HEK293 (cell line): Measurements from ENCODE around the gene N4BP2L2.

Experiments
- ATF2 ChIP-seq: fragments of 450-650 bp; formaldehyde crosslinking; IDR thresholded peaks from 2 replicates; pipeline ENCODE4 v1.5.1; 2016; ENCODE audit warnings: missing biosample characterization, missing genetic modification characterization, low read depth
- BCL6B ChIP-seq: fragments of 450-650 bp; formaldehyde crosslinking; IDR thresholded peaks from 2 replicates; pipeline ENCODE4 v1.5.1; 2017; ENCODE audit warnings: missing biosample characterization, missing genetic modification characterization
- FEZF1 ChIP-seq: fragments of 450-650 bp; formaldehyde crosslinking; IDR thresholded peaks from 2 replicates; pipeline ENCODE4 v1.5.1; 2016; ENCODE audit warnings: missing biosample characterization, missing genetic modification characterization
- GLIS2 ChIP-seq: fragments of 450-650 bp; formaldehyde crosslinking; IDR thresholded peaks from 2 replicates; pipeline ENCODE4 v1.5.1; 2016; ENCODE audit warnings: missing biosample characterization, missing genetic modification characterization
- HIC1 ChIP-seq: fragments of 450-650 bp; formaldehyde crosslinking; IDR thresholded peaks from 2 replicates; pipeline ENCODE4 v1.5.1; 2016; ENCODE audit warnings: missing biosample characterization, missing genetic modification characterization
- IKZF3 ChIP-seq: fragments of 450-650 bp; IDR thresholded peaks from 2 replicates; pipeline ENCODE4 v1.5.0; 2018; ENCODE audit warnings: missing biosample characterization, mild to moderate bottlenecking, missing genetic modification characterization, moderate library complexity
- KLF9 ChIP-seq: fragments of 450-650 bp; formaldehyde crosslinking; IDR thresholded peaks from 2 replicates; pipeline ENCODE4 v1.5.1; 2016; ENCODE audit warnings: missing biosample characterization, missing genetic modification characterization, low read depth
- SP2 ChIP-seq: fragments of 450-650 bp; formaldehyde crosslinking; IDR thresholded peaks from 2 replicates; pipeline ENCODE4 v1.5.1; 2016; ENCODE audit warnings: missing biosample characterization, missing genetic modification characterization
- SP7 ChIP-seq: fragments of 450-650 bp; formaldehyde crosslinking; IDR thresholded peaks from 2 replicates; pipeline ENCODE4 v1.5.1; 2016; ENCODE audit warnings: missing biosample characterization, missing genetic modification characterization
- ZBTB8A ChIP-seq: fragments of 450-650 bp; formaldehyde crosslinking; IDR thresholded peaks from 2 replicates; pipeline ENCODE4 v1.5.1; 2016; ENCODE audit warnings: missing biosample characterization, missing genetic modification characterization
- ZNF132 ChIP-seq: fragments of 450-650 bp; formaldehyde crosslinking; IDR thresholded peaks from 2 replicates; pipeline ENCODE4 v1.5.1; 2017; ENCODE audit warnings: missing biosample characterization, missing genetic modification characterization, borderline replicate concordance
- ZNF133 ChIP-seq: fragments of 450-650 bp; formaldehyde crosslinking; IDR thresholded peaks from 2 replicates; pipeline ENCODE4 v1.5.1; 2016; ENCODE audit warnings: missing biosample characterization, missing genetic modification characterization
- ZNF175 ChIP-seq: fragments of 450-650 bp; formaldehyde crosslinking; IDR thresholded peaks from 2 replicates; pipeline ENCODE4 v1.5.1; 2016; ENCODE audit warnings: missing biosample characterization, missing genetic modification characterization
- ZNF202 ChIP-seq: fragments of 450-650 bp; formaldehyde crosslinking; IDR thresholded peaks from 2 replicates; pipeline ENCODE4 v1.5.1; 2016; ENCODE audit warnings: missing biosample characterization, missing genetic modification characterization, borderline replicate concordance
- ZNF423 ChIP-seq: fragments of 450-650 bp; formaldehyde crosslinking; IDR thresholded peaks from 2 replicates; pipeline ENCODE4 v1.5.1; 2016; ENCODE audit warnings: missing biosample characterization, missing genetic modification characterization
- ZNF501 ChIP-seq: fragments of 450-650 bp; formaldehyde crosslinking; IDR thresholded peaks from 2 replicates; pipeline ENCODE4 v1.5.1; 2016; ENCODE audit warnings: missing biosample characterization, missing genetic modification characterization
- ZNF624 ChIP-seq: fragments of 450-650 bp; formaldehyde crosslinking; IDR thresholded peaks from 2 replicates; pipeline ENCODE4 v1.5.1; 2017; ENCODE audit warnings: missing biosample characterization, missing genetic modification characterization
- ZNF76 ChIP-seq: fragments of 450-650 bp; formaldehyde crosslinking; IDR thresholded peaks from 2 replicates; pipeline ENCODE4; 2016; ENCODE audit warnings: low read depth, missing biosample characterization, missing genetic modification characterization, borderline replicate concordance
- ZNF837 ChIP-seq: fragments of 450-650 bp; formaldehyde crosslinking; IDR thresholded peaks from 2 replicates; pipeline ENCODE4 v1.5.1; 2016; ENCODE audit warnings: missing biosample characterization, missing genetic modification characterization
- TF ChIP-seq, protein P1 (sequence below): fragments of 450-650 bp; formaldehyde crosslinking; IDR thresholded peaks from 2 replicates; pipeline ENCODE4 v1.5.1; 2016; ENCODE audit warnings: missing biosample characterization, missing genetic modification characterization
- TF ChIP-seq, protein P2 (sequence below): fragments of 450-650 bp; formaldehyde crosslinking; IDR thresholded peaks from 2 replicates; pipeline ENCODE4 v1.5.1; 2016; ENCODE audit warnings: missing biosample characterization, missing genetic modification characterization
- TF ChIP-seq, protein P3 (sequence below): fragments of 450-650 bp; formaldehyde crosslinking; conservative IDR thresholded peaks from 2 replicates; pipeline ENCODE4 v1.5.1; 2016; ENCODE audit warnings: low read depth, missing biosample characterization, missing genetic modification characterization
- TF ChIP-seq, protein P4 (sequence below): fragments of 450-650 bp; formaldehyde crosslinking; IDR thresholded peaks from 2 replicates; pipeline ENCODE4 v1.5.1; 2016; ENCODE audit warnings: missing biosample characterization, missing genetic modification characterization

Gene N4BP2L2

GRCh38 chr13:32427852-32428580 lies 110.6 kb downstream of the N4BP2L2 start, which contains the start of gene N4BP2L1 (continued):
- TF ChIP-seq, protein P1, sequence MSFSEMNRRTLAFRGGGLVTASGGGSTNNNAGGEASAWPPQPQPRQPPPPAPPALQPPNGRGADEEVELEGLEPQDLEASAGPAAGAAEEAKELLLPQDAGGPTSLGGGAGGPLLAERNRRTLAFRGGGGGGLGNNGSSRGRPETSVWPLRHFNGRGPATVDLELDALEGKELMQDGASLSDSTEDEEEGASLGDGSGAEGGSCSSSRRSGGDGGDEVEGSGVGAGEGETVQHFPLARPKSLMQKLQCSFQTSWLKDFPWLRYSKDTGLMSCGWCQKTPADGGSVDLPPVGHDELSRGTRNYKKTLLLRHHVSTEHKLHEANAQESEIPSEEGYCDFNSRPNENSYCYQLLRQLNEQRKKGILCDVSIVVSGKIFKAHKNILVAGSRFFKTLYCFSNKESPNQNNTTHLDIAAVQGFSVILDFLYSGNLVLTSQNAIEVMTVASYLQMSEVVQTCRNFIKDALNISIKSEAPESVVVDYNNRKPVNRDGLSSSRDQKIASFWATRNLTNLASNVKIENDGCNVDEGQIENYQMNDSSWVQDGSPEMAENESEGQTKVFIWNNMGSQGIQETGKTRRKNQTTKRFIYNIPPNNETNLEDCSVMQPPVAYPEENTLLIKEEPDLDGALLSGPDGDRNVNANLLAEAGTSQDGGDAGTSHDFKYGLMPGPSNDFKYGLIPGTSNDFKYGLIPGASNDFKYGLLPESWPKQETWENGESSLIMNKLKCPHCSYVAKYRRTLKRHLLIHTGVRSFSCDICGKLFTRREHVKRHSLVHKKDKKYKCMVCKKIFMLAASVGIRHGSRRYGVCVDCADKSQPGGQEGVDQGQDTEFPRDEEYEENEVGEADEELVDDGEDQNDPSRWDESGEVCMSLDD (tag by site-specific recombination), result 0 out of 2 replicates have a peak, but pooled peaks have one; percentile 66
- no peak for TF ChIP-seq ZNF624 (tag by site-specific recombination)
- TF ChIP-seq ZNF501 (tag by site-specific recombination), result no peak
- TF ChIP-seq ZBTB8A, result peak; percentile 33
- no peak for TF ChIP-seq ZNF175 (tag by site-specific recombination)
- TF ChIP-seq ZNF76, result peak; percentile 48; the same call in 1 of the 2 replicates
- no peak for TF ChIP-seq ZNF837 (tag by site-specific recombination)
- TF ChIP-seq, protein P2, sequence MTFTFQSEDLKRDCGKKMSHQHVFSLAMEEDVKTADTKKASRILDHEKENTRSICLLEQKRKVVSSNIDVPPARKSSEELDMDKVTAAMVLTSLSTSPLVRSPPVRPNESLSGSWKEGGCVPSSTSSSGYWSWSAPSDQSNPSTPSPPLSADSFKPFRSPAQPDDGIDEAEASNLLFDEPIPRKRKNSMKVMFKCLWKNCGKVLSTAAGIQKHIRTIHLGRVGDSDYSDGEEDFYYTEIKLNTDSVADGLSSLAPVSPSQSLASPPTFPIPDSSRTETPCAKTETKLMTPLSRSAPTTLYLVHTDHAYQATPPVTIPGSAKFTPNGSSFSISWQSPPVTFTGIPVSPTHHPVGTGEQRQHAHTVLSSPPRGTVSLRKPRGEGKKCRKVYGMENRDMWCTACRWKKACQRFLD (tag by site-specific recombination), result no peak
- TF ChIP-seq SP7 (tag by site-specific recombination), result peak; percentile 51
- TF ChIP-seq IKZF3, result peak; percentile 35; the same call in 1 of the 2 replicates
- TF ChIP-seq, protein P3, sequence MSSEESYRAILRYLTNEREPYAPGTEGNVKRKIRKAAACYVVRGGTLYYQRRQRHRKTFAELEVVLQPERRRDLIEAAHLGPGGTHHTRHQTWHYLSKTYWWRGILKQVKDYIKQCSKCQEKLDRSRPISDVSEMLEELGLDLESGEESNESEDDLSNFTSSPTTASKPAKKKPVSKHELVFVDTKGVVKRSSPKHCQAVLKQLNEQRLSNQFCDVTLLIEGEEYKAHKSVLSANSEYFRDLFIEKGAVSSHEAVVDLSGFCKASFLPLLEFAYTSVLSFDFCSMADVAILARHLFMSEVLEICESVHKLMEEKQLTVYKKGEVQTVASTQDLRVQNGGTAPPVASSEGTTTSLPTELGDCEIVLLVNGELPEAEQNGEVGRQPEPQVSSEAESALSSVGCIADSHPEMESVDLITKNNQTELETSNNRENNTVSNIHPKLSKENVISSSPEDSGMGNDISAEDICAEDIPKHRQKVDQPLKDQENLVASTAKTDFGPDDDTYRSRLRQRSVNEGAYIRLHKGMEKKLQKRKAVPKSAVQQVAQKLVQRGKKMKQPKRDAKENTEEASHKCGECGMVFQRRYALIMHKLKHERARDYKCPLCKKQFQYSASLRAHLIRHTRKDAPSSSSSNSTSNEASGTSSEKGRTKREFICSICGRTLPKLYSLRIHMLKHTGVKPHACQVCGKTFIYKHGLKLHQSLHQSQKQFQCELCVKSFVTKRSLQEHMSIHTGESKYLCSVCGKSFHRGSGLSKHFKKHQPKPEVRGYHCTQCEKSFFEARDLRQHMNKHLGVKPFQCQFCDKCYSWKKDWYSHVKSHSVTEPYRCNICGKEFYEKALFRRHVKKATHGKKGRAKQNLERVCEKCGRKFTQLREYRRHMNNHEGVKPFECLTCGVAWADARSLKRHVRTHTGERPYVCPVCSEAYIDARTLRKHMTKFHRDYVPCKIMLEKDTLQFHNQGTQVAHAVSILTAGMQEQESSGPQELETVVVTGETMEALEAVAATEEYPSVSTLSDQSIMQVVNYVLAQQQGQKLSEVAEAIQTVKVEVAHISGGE (tag by site-specific recombination), result peak; percentile 28; the same call in 1 of the 2 replicates
- TF ChIP-seq KLF9 (tag by site-specific recombination), result peak; percentile 72
- peak; percentile 67; the same call in 1 of the 2 replicates for TF ChIP-seq GLIS2 (tag by site-specific recombination)
- TF ChIP-seq BCL6B, result no peak
- peak; percentile 77 for TF ChIP-seq SP2 (tag by site-specific recombination)
- TF ChIP-seq ZNF132 (tag by site-specific recombination), result no peak
- TF ChIP-seq FEZF1 (tag by site-specific recombination), result no peak
- TF ChIP-seq, protein P4, sequence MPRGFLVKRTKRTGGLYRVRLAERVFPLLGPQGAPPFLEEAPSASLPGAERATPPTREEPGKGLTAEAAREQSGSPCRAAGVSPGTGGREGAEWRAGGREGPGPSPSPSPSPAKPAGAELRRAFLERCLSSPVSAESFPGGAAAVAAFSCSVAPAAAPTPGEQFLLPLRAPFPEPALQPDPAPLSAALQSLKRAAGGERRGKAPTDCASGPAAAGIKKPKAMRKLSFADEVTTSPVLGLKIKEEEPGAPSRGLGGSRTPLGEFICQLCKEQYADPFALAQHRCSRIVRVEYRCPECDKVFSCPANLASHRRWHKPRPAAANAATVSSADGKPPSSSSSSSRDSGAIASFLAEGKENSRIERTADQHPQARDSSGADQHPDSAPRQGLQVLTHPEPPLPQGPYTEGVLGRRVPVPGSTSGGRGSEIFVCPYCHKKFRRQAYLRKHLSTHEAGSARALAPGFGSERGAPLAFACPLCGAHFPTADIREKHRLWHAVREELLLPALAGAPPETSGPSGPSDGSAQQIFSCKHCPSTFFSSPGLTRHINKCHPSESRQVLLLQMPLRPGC (tag by site-specific recombination), result no peak
- TF ChIP-seq ZNF423 (tag by site-specific recombination), result peak; percentile 62
- no peak for TF ChIP-seq ZNF202 (tag by site-specific recombination)
- TF ChIP-seq HIC1 (tag by site-specific recombination), result 0 out of 2 replicates have a peak, but pooled peaks have one; percentile 28
- no peak for TF ChIP-seq ATF2 (tag by site-specific recombination)
- TF ChIP-seq ZNF133, result no peak
